HFFc6 (cell line): Measurements from ENCODE around the gene CACHD1. TPM values are rescaled to one million over a fixed set of nuclear protein-coding genes. Genes with fewer than 3 reads are reported as not detected.

Experiments used
- DNase-seq: peaks from one replicate; pipeline ENCODE4 v3.0.0-alpha.2; 2018
- H3K27ac Mint-ChIP-seq: 2 replicates; pipeline ENCODE4 v1.8.0; 2020; ENCODE audit warnings: mild to moderate bottlenecking, mixed read lengths
- H3K27me3 Mint-ChIP-seq: 2 replicates; pipeline ENCODE4 v1.8.0; 2021; ENCODE audit warnings: mild to moderate bottlenecking, moderate library complexity, mixed read lengths; ENCODE audit not compliant: insufficient read depth
- H3K36me3 Mint-ChIP-seq: 2 replicates; pipeline ENCODE4 v1.8.0; 2021; ENCODE audit warnings: low read depth, mixed read lengths
- H3K4me1 Mint-ChIP-seq: 2 replicates; pipeline ENCODE4 v1.8.0; 2020; ENCODE audit warnings: low read depth, mixed read lengths
- H3K4me3 Mint-ChIP-seq: 2 replicates; pipeline ENCODE4 v1.8.0; 2020; ENCODE audit warnings: mild to moderate bottlenecking, moderate library complexity, mixed read lengths
- H3K9me3 Mint-ChIP-seq: 2 replicates; pipeline ENCODE4 v1.8.0; 2020; ENCODE audit warnings: mild to moderate bottlenecking, mixed read lengths
- total RNA-seq, 6 experiments: library from RNA; stranded (reverse); fragmentation: NEBNext Ultra II Directional; extraction: Animal tissue kit (Norgen Biotek cat#: 25700); gene quantifications; 2 replicates in 1 of 6; 3 replicates in 5 of 6; pipeline ENCODE4 v1.2.3, GENCODE V29; 2021
- TF ChIP-seq, protein P1 (sequence below): fragments of 200-600 bp; sonication (generic); IDR thresholded peaks from 2 replicates; pipeline ENCODE4 v1.5.0; 2021; ENCODE audit warnings: antibody characterized with exemption, mild to moderate bottlenecking

The CACHD1 gene
- total RNA-seq, 6 experiments from 2014 or later: 3.9 to 5.5 (median 5.1) TPM

DNA sequence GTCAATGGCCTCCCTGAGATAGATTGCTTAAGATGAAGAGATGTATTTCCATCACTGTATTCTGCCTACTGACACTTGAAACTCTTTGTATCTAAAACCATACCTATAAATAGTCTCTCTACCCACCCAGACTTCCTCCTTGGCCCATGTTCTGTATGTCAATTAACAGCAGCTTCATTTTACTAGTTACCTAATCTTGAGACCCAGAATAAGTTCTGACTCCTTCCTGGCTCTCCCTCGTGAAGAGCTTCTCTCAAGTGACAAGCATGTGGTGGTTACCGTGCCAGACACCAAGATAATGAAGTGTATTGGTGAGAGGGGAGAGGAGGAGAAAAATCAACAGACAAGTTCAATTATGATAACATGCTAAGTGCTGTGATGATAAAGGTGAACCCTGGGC lies 146.1 kb downstream of the CACHD1 start:
- H3K4me1 Mint-ChIP-seq: peaks cover 5% of the 10 kb centered on the region; the same call in 1 of the 2 replicates
- no peaks in the 10 kb centered on the region for H3K27me3 Mint-ChIP-seq
- peaks cover 7% of the 10 kb centered on the region for H3K36me3 Mint-ChIP-seq
- H3K9me3 Mint-ChIP-seq: peaks cover 7% of the 10 kb centered on the region
- no peak overlapping the region for H3K4me3 Mint-ChIP-seq
- H3K27ac Mint-ChIP-seq: no peak overlapping the region
- no peak for DNase-seq
- TF ChIP-seq, protein P1, sequence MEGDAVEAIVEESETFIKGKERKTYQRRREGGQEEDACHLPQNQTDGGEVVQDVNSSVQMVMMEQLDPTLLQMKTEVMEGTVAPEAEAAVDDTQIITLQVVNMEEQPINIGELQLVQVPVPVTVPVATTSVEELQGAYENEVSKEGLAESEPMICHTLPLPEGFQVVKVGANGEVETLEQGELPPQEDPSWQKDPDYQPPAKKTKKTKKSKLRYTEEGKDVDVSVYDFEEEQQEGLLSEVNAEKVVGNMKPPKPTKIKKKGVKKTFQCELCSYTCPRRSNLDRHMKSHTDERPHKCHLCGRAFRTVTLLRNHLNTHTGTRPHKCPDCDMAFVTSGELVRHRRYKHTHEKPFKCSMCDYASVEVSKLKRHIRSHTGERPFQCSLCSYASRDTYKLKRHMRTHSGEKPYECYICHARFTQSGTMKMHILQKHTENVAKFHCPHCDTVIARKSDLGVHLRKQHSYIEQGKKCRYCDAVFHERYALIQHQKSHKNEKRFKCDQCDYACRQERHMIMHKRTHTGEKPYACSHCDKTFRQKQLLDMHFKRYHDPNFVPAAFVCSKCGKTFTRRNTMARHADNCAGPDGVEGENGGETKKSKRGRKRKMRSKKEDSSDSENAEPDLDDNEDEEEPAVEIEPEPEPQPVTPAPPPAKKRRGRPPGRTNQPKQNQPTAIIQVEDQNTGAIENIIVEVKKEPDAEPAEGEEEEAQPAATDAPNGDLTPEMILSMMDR: no peak

DNA sequence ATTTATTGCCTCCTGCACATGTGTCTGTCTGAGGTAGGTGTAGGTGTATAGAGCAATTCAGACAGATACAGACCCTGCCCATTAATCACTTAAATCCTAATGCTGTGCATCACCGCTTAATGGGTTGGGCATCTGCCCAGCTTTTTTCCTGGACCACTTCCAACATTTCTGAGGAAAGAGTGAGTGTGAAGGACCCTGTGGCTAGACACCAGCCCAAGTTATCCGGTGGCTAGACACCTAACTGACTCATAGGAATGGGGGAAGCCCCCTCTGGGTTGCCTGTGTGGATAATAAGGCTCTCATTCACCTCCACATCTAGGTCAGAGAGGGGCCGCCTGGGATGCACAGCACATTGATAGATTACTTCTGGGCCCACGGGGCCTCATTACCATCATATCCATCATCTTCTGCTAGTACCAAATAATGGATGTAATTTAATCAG lies 153.8 kb downstream of the CACHD1 start:
- no peak overlapping the region for H3K27ac Mint-ChIP-seq
- no peaks in the 10 kb centered on the region for H3K27me3 Mint-ChIP-seq
- H3K36me3 Mint-ChIP-seq: no peaks in the 10 kb centered on the region
- TF ChIP-seq, protein P1: no peak
- H3K4me1 Mint-ChIP-seq: peaks cover 12% of the 10 kb centered on the region; the same call in 1 of the 2 replicates
- H3K9me3 Mint-ChIP-seq: no peaks in the 10 kb centered on the region
- peak; percentile 9 for DNase-seq
- H3K4me3 Mint-ChIP-seq: no peak overlapping the region

DNA sequence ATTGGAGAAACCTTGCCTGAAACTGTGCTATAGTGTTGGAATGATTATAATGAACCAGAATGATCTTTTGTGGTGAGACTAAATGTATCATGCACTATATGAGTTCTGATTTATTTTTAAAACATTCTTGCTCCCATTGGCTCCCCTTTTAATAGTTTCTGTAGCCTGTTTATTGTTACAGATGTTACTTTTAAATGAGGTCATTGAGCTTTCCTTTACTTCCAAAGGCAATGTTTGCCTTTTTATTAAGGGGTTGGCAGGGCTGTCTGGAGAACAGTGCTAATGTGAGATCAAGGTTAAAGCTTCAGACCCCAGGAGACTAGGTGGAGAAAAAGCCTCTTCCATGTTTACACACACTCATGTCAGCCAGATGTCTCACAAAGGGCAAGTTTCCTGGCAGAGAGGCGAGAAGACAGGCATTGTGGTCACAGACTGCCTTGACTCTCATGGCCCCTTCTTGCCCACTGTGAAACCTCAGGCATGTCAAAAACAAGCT lies 154.3 kb downstream of the CACHD1 start:
- no peaks in the 10 kb centered on the region for H3K9me3 Mint-ChIP-seq
- no peaks in the 10 kb centered on the region for H3K36me3 Mint-ChIP-seq
- TF ChIP-seq, protein P1: no peak
- peaks cover 12% of the 10 kb centered on the region; the same call in 1 of the 2 replicates for H3K4me1 Mint-ChIP-seq
- H3K27ac Mint-ChIP-seq: no peak overlapping the region
- H3K4me3 Mint-ChIP-seq: no peak overlapping the region
- peak; percentile 1 for DNase-seq
- H3K27me3 Mint-ChIP-seq: no peaks in the 10 kb centered on the region

DNA sequence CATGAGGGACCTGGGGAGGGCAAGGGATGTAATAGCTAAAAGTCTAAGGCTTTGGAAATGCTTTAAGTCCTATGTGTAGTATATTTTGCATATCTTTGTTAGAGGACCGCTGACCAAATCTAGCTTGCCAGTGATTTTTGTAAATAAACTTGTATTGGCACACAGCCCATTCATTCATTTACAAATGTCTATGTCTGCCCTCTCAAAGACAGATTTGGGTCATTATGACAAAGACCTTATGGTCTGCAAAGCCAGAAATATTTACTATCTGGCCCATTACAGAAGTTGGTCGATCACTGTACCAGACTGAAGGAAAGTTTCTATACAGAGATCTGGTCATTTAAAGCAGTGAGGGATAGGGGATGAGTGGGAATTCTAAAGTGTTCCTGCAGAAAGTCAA lies 154.9 kb downstream of the CACHD1 start:
- Mint-ChIP-seq H3K27ac (no peak overlapping the region), H3K4me1 (peaks cover 12% of the 10 kb centered on the region; the same call in 1 of the 2 replicates), H3K9me3 (no peaks in the 10 kb centered on the region)

DNA sequence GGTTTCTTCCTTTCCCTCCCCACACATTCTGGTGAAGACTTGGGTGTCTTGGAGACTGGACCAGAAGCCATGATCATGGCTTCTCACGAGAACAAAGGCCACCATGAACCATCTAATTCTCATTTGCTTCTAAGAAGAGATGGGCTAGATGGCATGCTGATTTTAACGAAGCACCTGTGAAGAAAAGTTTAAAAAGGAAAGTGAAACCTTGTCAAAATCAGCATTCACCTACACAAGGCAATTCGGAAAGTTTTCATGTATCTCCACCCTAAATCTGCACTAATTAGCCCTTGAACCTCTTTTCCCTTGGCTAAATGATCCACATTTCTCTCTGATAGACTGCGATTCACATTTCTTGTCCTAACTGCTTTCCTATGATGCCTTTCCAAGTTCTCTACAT lies 160.7 kb downstream of the CACHD1 start:
- H3K4me1 Mint-ChIP-seq: no peaks in the 10 kb centered on the region
- TF ChIP-seq, protein P1: no peak
- no peaks in the 10 kb centered on the region for H3K9me3 Mint-ChIP-seq
- DNase-seq: no peak
- H3K27me3 Mint-ChIP-seq: peaks cover 1% of the 10 kb centered on the region; the same call in 1 of the 2 replicates
- H3K4me3 Mint-ChIP-seq: no peak overlapping the region
- H3K27ac Mint-ChIP-seq: no peak overlapping the region
- H3K36me3 Mint-ChIP-seq: no peaks in the 10 kb centered on the region

More for the DNA sequence above, 154.9 kb downstream of the CACHD1 start:
- TF ChIP-seq, protein P1: no peak
- DNase-seq: no peak
- no peak overlapping the region for H3K4me3 Mint-ChIP-seq
- no peaks in the 10 kb centered on the region for H3K27me3 Mint-ChIP-seq
- H3K36me3 Mint-ChIP-seq: no peaks in the 10 kb centered on the region
